ENCODE data around the gene LYG1. TPM values are rescaled to one million over a fixed set of nuclear protein-coding genes. Genes with fewer than 3 reads are reported as not detected.
"Not testable (repeated sequence)": the region's sequence is repeated elsewhere in the genome, so short reads cannot be mapped to it uniquely, and the experiment has no call there.

LYG1 gene
- total RNA-seq, 1 experiment from 2014 or later: 0.69 TPM

GRCh38 chr2:99278195-99278765 is 22.7 kb downstream of the LYG1 start:
- not testable (repeated sequence) for DNase-seq (ENCODE audit: extremely low read depth, low read depth)

- no peak for DNase-seq (ENCODE audit: extremely low read depth, low read depth)
Observed at GRCh38 chr2:99275882-99276281, 25.1 kb downstream of the LYG1 start.

- DNase-seq (ENCODE audit: extremely low read depth, low read depth): no peak
Observed at GRCh38 chr2:99261242-99261641, 39.8 kb downstream of the LYG1 start.

GRCh38 chr2:99260184-99260583 is 40.8 kb downstream of the LYG1 start:
- no peak for DNase-seq (ENCODE audit: extremely low read depth, low read depth)

- DNase-seq (ENCODE audit: extremely low read depth, low read depth): no peak
Observed at GRCh38 chr2:99259465-99259864, 41.5 kb downstream of the LYG1 start.

- DNase-seq (ENCODE audit: extremely low read depth, low read depth): no peak
Observed at GRCh38 chr2:99256677-99257076, 44.3 kb downstream of the LYG1 start.

GRCh38 chr2:99255491-99256318 is 45.3 kb downstream of the LYG1 start, which contains the start of gene LYG2:
Gene LYG2, minus strand, starts transcription at chr2:99255666. Its CDS starts 1,406 bp downstream, at chr2:99254260.
- DNase-seq (ENCODE audit: extremely low read depth, low read depth): no peak

GRCh38 chr2:99249951-99250350 is 51.0 kb downstream of the LYG1 start:
- no peak for DNase-seq (ENCODE audit: extremely low read depth, low read depth)

- no peak for DNase-seq (ENCODE audit: extremely low read depth, low read depth)
Observed at GRCh38 chr2:99242151-99242550, 58.8 kb downstream of the LYG1 start.

GRCh38 chr2:99240431-99240830 is 60.6 kb downstream of the LYG1 start:
- DNase-seq (ENCODE audit: extremely low read depth, low read depth): no peak

- DNase-seq (ENCODE audit: extremely low read depth, low read depth): no peak
Observed at GRCh38 chr2:99238599-99238998, 62.4 kb downstream of the LYG1 start.

Other genes starting within 250 kb of the LYG1 start
- gene C2orf15, start 159.5 kb downstream of the LYG1 start, total RNA-seq (2014; rRNA removed; shearing (Covaris generic)): 0.27 TPM in 1 of 2 replicates, not detected in the other
- gene TSGA10, start 146.3 kb downstream of the LYG1 start, total RNA-seq (2014; rRNA removed; shearing (Covaris generic)): 8.1 and 9.2 TPM in 2 replicates
- gene LIPT1, start 146.2 kb downstream of the LYG1 start, total RNA-seq (2014; rRNA removed; shearing (Covaris generic)): 18.6 and 20.6 TPM in 2 replicates
- gene MITD1, start 120.1 kb downstream of the LYG1 start, total RNA-seq (2014; rRNA removed; shearing (Covaris generic)): 45.7 and 47.8 TPM in 2 replicates
- 115 and 119 TPM in 2 replicates for gene MRPL30, start 120.0 kb downstream of the LYG1 start, total RNA-seq (2014; rRNA removed; shearing (Covaris generic))
- not detected in 2 replicates for gene LYG2, start 45.5 kb downstream of the LYG1 start, total RNA-seq (2014; rRNA removed; shearing (Covaris generic))
- gene TXNDC9, start 35.1 kb upstream of the LYG1 start, total RNA-seq (2014; rRNA removed; shearing (Covaris generic)): 63.1 and 66.5 TPM in 2 replicates
- gene EIF5B, start 36.2 kb upstream of the LYG1 start, total RNA-seq (2014; rRNA removed; shearing (Covaris generic)): 17.2 and 26.2 TPM in 2 replicates
- 25.4 and 25.6 TPM in 2 replicates for gene REV1, start 188.8 kb upstream of the LYG1 start, total RNA-seq (2014; rRNA removed; shearing (Covaris generic))

Measured in NCI-H460 (cell line).